Endothelial cell (in vitro differentiated cells): ENCODE measurements around the gene CLECL1. TPM values are rescaled to one million over a fixed set of nuclear protein-coding genes. Genes with fewer than 3 reads are reported as not detected.
"Not testable (repeated sequence)": the region's sequence is repeated elsewhere in the genome, so short reads cannot be mapped to it uniquely, and the experiment has no call there.

Experiments used
- DNase-seq: peaks from one replicate; pipeline ENCODE4 v3.0.0; 2021; ENCODE audit warnings: low spot score
- H3K27ac Mint-ChIP-seq: one replicate; pipeline ENCODE4 v1.8.0; 2021; ENCODE audit warnings: mixed read lengths, inconsistent platforms; ENCODE audit not compliant: unreplicated experiment
- H3K27me3 Mint-ChIP-seq: one replicate; pipeline ENCODE4 v1.8.0; 2021; ENCODE audit warnings: mild to moderate bottlenecking, moderate library complexity, mixed read lengths, inconsistent platforms; ENCODE audit not compliant: unreplicated experiment
- H3K36me3 Mint-ChIP-seq: one replicate; pipeline ENCODE4 v1.8.0; 2021; ENCODE audit warnings: mild to moderate bottlenecking, low read depth, mixed read lengths, inconsistent platforms; ENCODE audit not compliant: unreplicated experiment
- H3K4me1 Mint-ChIP-seq: one replicate; pipeline ENCODE4 v1.8.0; 2021; ENCODE audit warnings: mild to moderate bottlenecking, mixed read lengths, inconsistent platforms; ENCODE audit not compliant: unreplicated experiment
- H3K4me3 Mint-ChIP-seq: one replicate; pipeline ENCODE4 v1.8.0; 2021; ENCODE audit warnings: mild to moderate bottlenecking, mixed read lengths, inconsistent platforms; ENCODE audit not compliant: unreplicated experiment
- H3K9me3 Mint-ChIP-seq: one replicate; pipeline ENCODE4 v1.8.0; 2021; ENCODE audit warnings: mixed read lengths, inconsistent platforms; ENCODE audit not compliant: unreplicated experiment
- CTCF ChIP-seq: fragments of 200-600 bp; sonication (generic); IDR thresholded peaks from one replicate; pipeline ENCODE4 v1.5.0; 2021; ENCODE audit warnings: antibody characterized with exemption; ENCODE audit not compliant: unreplicated experiment
- total RNA-seq: library from RNA; stranded (reverse); fragmentation: NEBNext Ultra II Directional; extraction: Animal tissue kit (Norgen Biotek cat#: 25700); gene quantifications from one replicate; pipeline ENCODE4 v1.2.1, GENCODE V29; 2021; ENCODE audit not compliant: unreplicated experiment

The CLECL1 gene
- total RNA-seq, 1 donor from 2014 or later = not detected

GRCh38 chr12:9724023-9724422 lies 8.9 kb downstream of the CLECL1 start:
- TF ChIP-seq CTCF = no peak
- no peak for DNase-seq
- Mint-ChIP-seq H3K4me3 (no peak overlapping the region), H3K36me3 (no peaks in the 10 kb centered on the region), H3K4me1 (peaks cover 6% of the 10 kb centered on the region), H3K27me3 (peaks cover 1% of the 10 kb centered on the region), H3K27ac (no peak overlapping the region), H3K9me3 (no peaks in the 10 kb centered on the region)

- no peaks in the 10 kb centered on the region for H3K9me3 Mint-ChIP-seq
- H3K36me3 Mint-ChIP-seq = no peaks in the 10 kb centered on the region
Observed at GRCh38 chr12:9721394-9722092, 11.4 kb downstream of the CLECL1 start.

GRCh38 chr12:9719790-9720189 lies 13.1 kb downstream of the CLECL1 start:
- H3K27me3 Mint-ChIP-seq = peaks cover 4% of the 10 kb centered on the region
- no peak overlapping the region for H3K4me3 Mint-ChIP-seq
- no peak for TF ChIP-seq CTCF
- no peaks in the 10 kb centered on the region for H3K9me3 Mint-ChIP-seq
- no peak overlapping the region for H3K27ac Mint-ChIP-seq
- H3K36me3 Mint-ChIP-seq = no peaks in the 10 kb centered on the region
- no peak for DNase-seq
- peaks cover 10% of the 10 kb centered on the region for H3K4me1 Mint-ChIP-seq

More at GRCh38 chr12:9721394-9722092, 11.4 kb downstream of the CLECL1 start:
- peaks cover 1% of the 10 kb centered on the region for H3K27me3 Mint-ChIP-seq
- no peak overlapping the region for H3K4me3 Mint-ChIP-seq
- no peak for DNase-seq
- H3K4me1 Mint-ChIP-seq = peaks cover 6% of the 10 kb centered on the region
- H3K27ac Mint-ChIP-seq = no peak overlapping the region
- no peak for TF ChIP-seq CTCF

- no peak overlapping the region for H3K4me3 Mint-ChIP-seq
- H3K27ac Mint-ChIP-seq = no peak overlapping the region
- H3K36me3 Mint-ChIP-seq = no peaks in the 10 kb centered on the region
- H3K4me1 Mint-ChIP-seq = peaks cover 10% of the 10 kb centered on the region
- no peaks in the 10 kb centered on the region for H3K9me3 Mint-ChIP-seq
- no peak for TF ChIP-seq CTCF
- H3K27me3 Mint-ChIP-seq = peaks cover 4% of the 10 kb centered on the region
- DNase-seq = no peak
Observed at GRCh38 chr12:9718968-9719367, 13.9 kb downstream of the CLECL1 start.

GRCh38 chr12:9717070-9717925 lies 15.6 kb downstream of the CLECL1 start:
- no peak for DNase-seq
- Mint-ChIP-seq H3K36me3 (no peaks in the 10 kb centered on the region), H3K4me3 (no peak overlapping the region), H3K27me3 (peaks cover 4% of the 10 kb centered on the region), H3K9me3 (no peaks in the 10 kb centered on the region), H3K27ac (no peak overlapping the region), H3K4me1 (peaks cover 10% of the 10 kb centered on the region)
- no peak for TF ChIP-seq CTCF

- not testable (repeated sequence) for H3K9me3 Mint-ChIP-seq, DNase-seq, H3K4me3 Mint-ChIP-seq, H3K27ac Mint-ChIP-seq, H3K27me3 Mint-ChIP-seq, H3K36me3 Mint-ChIP-seq, H3K4me1 Mint-ChIP-seq
Observed at GRCh38 chr12:9713032-9713558, 19.8 kb downstream of the CLECL1 start.
